OCI-LY3 (cell line): ENCODE data around the gene MAGI2.

Experiments
- H2AFZ ChIP-seq: fragments of 200-600, 300-600 bp; shearing (Covaris generic); 2 replicates; pipeline ENCODE4 v1.6.0; 2014; ENCODE audit warnings: antibody characterized with exemption, low read depth, low read length
- H3K27ac ChIP-seq: fragments of 200-600, 300-600 bp; sonication (generic); 2 replicates; pipeline ENCODE4 v1.5.1; 2014; ENCODE audit warnings: mild to moderate bottlenecking, low read length, moderate library complexity, mixed read lengths
- H3K27me3 ChIP-seq: fragments of 200-600, 300-600 bp; sonication (generic); 2 replicates; pipeline ENCODE4 v1.6.1; 2014; ENCODE audit warnings: low read depth, low read length, mixed read lengths
- H3K36me3 ChIP-seq: fragments of 200-600, 300-600 bp; sonication (generic); replicated peaks from 2 replicates; pipeline ENCODE3; 2014; ENCODE audit warnings: low read depth, low read length, mixed read lengths
- H3K4me1 ChIP-seq: fragments of 300-600, 200-600 bp; sonication (generic); 2 replicates; pipeline ENCODE4 v1.6.1; 2014; ENCODE audit warnings: low read length, mixed read lengths
- H3K4me2 ChIP-seq: fragments of 200-600, 300-600 bp; sonication (generic); 2 replicates; pipeline ENCODE4 v1.6.1; 2014; ENCODE audit warnings: low read length, mixed read lengths
- H3K4me3 ChIP-seq: fragments of 300-600, 200-600 bp; sonication (generic); 2 replicates; pipeline ENCODE4 v1.5.1; 2014; ENCODE audit warnings: antibody characterized with exemption, mild to moderate bottlenecking, low read length, moderate library complexity
- H3K79me2 ChIP-seq: fragments of 300-600, 200-600 bp; shearing (Covaris generic); 2 replicates; pipeline ENCODE4 v1.6.1; 2014; ENCODE audit warnings: mild to moderate bottlenecking, low read length, mixed read lengths
- H3K9ac ChIP-seq: fragments of 300-600, 200-600 bp; shearing (Covaris generic); 2 replicates; pipeline ENCODE4 v1.6.0; 2014; ENCODE audit warnings: mild to moderate bottlenecking, low read length, moderate library complexity
- H3K9me3 ChIP-seq: fragments of 200-600, 300-600 bp; shearing (Covaris generic); 2 replicates; pipeline ENCODE4 v1.6.1; 2014; ENCODE audit warnings: low read length, mixed read lengths; ENCODE audit not compliant: insufficient read depth
- H4K20me1 ChIP-seq: fragments of 200-600, 300-600 bp; sonication (generic); 2 replicates; pipeline ENCODE4 v1.6.1; 2016; ENCODE audit warnings: low read length, mixed read lengths; ENCODE audit not compliant: insufficient read depth
- CTCF ChIP-seq: fragments of 200-600, 300-600 bp; sonication (generic); IDR thresholded peaks from 2 replicates; pipeline ENCODE4 v1.5.1; 2014; ENCODE audit warnings: antibody characterized with exemption, low read length, low read depth
- EZH2phosphoT487 ChIP-seq: fragments of 200-600 bp; shearing (Covaris generic); IDR thresholded peaks from 2 replicates; pipeline ENCODE4 v1.6.1; 2018; ENCODE audit warnings: antibody characterized with exemption, mixed run types, low read depth

The MAGI2 gene

GRCh38 chr7:79060498-79060897 lies 393.0 kb downstream of the MAGI2 start:
- H3K27ac ChIP-seq, result no peak overlapping the region
- no peaks in the 10 kb centered on the region for H3K79me2 ChIP-seq
- no peaks in the 10 kb centered on the region for H3K9me3 ChIP-seq
- no peaks in the 10 kb centered on the region for H4K20me1 ChIP-seq
- H3K4me2 ChIP-seq, result no peak overlapping the region
- H3K4me3 ChIP-seq, result no peak overlapping the region
- no peaks in the 10 kb centered on the region for H3K36me3 ChIP-seq
- H2AFZ ChIP-seq, result no peak overlapping the region
- no peak overlapping the region for H3K9ac ChIP-seq
- TF ChIP-seq EZH2phosphoT487 (no peak), CTCF (no peak)
- no peaks in the 10 kb centered on the region for H3K4me1 ChIP-seq
- H3K27me3 ChIP-seq, result no peaks in the 10 kb centered on the region

- H3K9me3 ChIP-seq, result no peaks in the 10 kb centered on the region
- H3K36me3 ChIP-seq, result no peaks in the 10 kb centered on the region
- TF ChIP-seq EZH2phosphoT487, result no peak
- H3K4me1 ChIP-seq, result no peaks in the 10 kb centered on the region
- H3K4me3 ChIP-seq, result no peak overlapping the region
- no peak overlapping the region for H3K4me2 ChIP-seq
- no peaks in the 10 kb centered on the region for H3K79me2 ChIP-seq
- H3K27ac ChIP-seq, result no peak overlapping the region
- H4K20me1 ChIP-seq, result no peaks in the 10 kb centered on the region
- no peak overlapping the region for H3K9ac ChIP-seq
- no peaks in the 10 kb centered on the region for H3K27me3 ChIP-seq
- no peak overlapping the region for H2AFZ ChIP-seq
Observed at GRCh38 chr7:79055722-79056415, 397.6 kb downstream of the MAGI2 start.

- Histone ChIP-seq H3K4me2 (no peak overlapping the region), H3K9ac (no peak overlapping the region), H3K9me3 (no peaks in the 10 kb centered on the region), H3K79me2 (no peaks in the 10 kb centered on the region), H3K27me3 (no peaks in the 10 kb centered on the region), H4K20me1 (no peaks in the 10 kb centered on the region), H2AFZ (no peak overlapping the region), H3K36me3 (no peaks in the 10 kb centered on the region), H3K4me3 (no peak overlapping the region), H3K27ac (no peak overlapping the region), H3K4me1 (no peaks in the 10 kb centered on the region)
- TF ChIP-seq CTCF, result no peak
Observed at GRCh38 chr7:79051915-79052314, 401.6 kb downstream of the MAGI2 start.

GRCh38 chr7:79050603-79051002 lies 402.9 kb downstream of the MAGI2 start:
- H3K4me3 ChIP-seq, result no peak overlapping the region
- no peaks in the 10 kb centered on the region for H3K27me3 ChIP-seq
- no peak overlapping the region for H3K27ac ChIP-seq
- H3K36me3 ChIP-seq, result no peaks in the 10 kb centered on the region
- H2AFZ ChIP-seq, result no peak overlapping the region
- no peaks in the 10 kb centered on the region for H4K20me1 ChIP-seq
- H3K4me1 ChIP-seq, result no peaks in the 10 kb centered on the region
- H3K79me2 ChIP-seq, result no peaks in the 10 kb centered on the region
- TF ChIP-seq EZH2phosphoT487 (no peak), CTCF (no peak)
- H3K9ac ChIP-seq, result no peak overlapping the region
- no peaks in the 10 kb centered on the region for H3K9me3 ChIP-seq
- H3K4me2 ChIP-seq, result no peak overlapping the region
